Measurements from ENCODE around the gene CISH. TPM values are rescaled to one million over a fixed set of nuclear protein-coding genes. Genes with fewer than 3 reads are reported as not detected.

CISH gene
- total RNA-seq, 1 experiment from 2014 or later = 1.7 TPM

DNA sequence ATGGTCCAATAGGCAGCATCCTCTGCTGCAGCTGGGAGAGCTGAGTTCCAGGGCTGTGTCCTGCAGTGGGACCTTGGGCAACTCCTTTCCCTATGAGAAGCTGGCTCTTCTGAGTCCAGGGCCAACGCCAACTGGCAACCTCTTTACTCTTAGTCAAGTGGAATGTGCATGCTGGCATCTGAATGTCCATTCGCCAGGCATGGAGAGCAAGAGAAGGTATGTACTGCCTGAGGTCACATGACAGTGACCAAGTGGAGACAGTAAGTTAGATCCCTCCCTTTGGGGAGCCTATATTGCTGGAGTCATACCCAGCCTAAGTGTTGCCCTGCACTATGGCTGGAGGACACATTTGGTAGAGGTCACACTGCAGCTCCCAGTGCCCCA, 30.1 kb downstream of the CISH start:
- TF ChIP-seq, protein P1, sequence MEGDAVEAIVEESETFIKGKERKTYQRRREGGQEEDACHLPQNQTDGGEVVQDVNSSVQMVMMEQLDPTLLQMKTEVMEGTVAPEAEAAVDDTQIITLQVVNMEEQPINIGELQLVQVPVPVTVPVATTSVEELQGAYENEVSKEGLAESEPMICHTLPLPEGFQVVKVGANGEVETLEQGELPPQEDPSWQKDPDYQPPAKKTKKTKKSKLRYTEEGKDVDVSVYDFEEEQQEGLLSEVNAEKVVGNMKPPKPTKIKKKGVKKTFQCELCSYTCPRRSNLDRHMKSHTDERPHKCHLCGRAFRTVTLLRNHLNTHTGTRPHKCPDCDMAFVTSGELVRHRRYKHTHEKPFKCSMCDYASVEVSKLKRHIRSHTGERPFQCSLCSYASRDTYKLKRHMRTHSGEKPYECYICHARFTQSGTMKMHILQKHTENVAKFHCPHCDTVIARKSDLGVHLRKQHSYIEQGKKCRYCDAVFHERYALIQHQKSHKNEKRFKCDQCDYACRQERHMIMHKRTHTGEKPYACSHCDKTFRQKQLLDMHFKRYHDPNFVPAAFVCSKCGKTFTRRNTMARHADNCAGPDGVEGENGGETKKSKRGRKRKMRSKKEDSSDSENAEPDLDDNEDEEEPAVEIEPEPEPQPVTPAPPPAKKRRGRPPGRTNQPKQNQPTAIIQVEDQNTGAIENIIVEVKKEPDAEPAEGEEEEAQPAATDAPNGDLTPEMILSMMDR (conservative IDR thresholded peaks at IDR 0.05) = no peak
- Histone ChIP-seq H3K56ac (ENCODE audit: insufficient read length, low read depth, low read length) (no peak overlapping the region), H3K27ac (ENCODE audit: insufficient read length, low read depth, low read length) (no peak overlapping the region), H3K9ac (ENCODE audit: extremely low read depth, insufficient read length, low read length) (no peak overlapping the region), H4K5ac (ENCODE audit: insufficient read length, low read depth, low read length) (no peak overlapping the region), H2BK5ac (ENCODE audit: insufficient read length, low read length) (no peak overlapping the region), H3K79me1 (ENCODE audit: insufficient read depth, low read depth, low read length, poor library complexity, severe bottlenecking) (no peaks in the 10 kb centered on the region), H3K18ac (ENCODE audit: insufficient read length, low read depth, low read length) (no peak overlapping the region), H3K27me3 (ENCODE audit: insufficient read depth, low read length) (no peaks in the 10 kb centered on the region), H3K14ac (ENCODE audit: insufficient read depth, low read length) (no peak overlapping the region), H2AK5ac (ENCODE audit: insufficient read length, low read length) (no peak overlapping the region), H4K8ac (replicated peaks; ENCODE audit: insufficient read length, low read depth, low read length) (no peak overlapping the region), H4K20me1 (ENCODE audit: control insufficient read depth, insufficient read depth, insufficient read length) (no peaks in the 10 kb centered on the region), H2AFZ (ENCODE audit: low read length) (no peak overlapping the region), H2BK12ac (ENCODE audit: insufficient read length, low read depth, low read length) (no peak overlapping the region), H3K79me2 (ENCODE audit: insufficient read depth, low read length) (no peaks in the 10 kb centered on the region), H3K4me1 (ENCODE audit: insufficient read depth, low read length) (no peaks in the 10 kb centered on the region), H2BK15ac (ENCODE audit: low read depth, low read length) (no peak overlapping the region), H3K9me3 (ENCODE audit: control insufficient read depth, low read depth, low read length) (no peaks in the 10 kb centered on the region), H3K23ac (ENCODE audit: insufficient read length, low read depth, low read length) (no peak overlapping the region), H3K4me2 (ENCODE audit: insufficient read depth, insufficient read length, low read length) (no peak overlapping the region), H2BK120ac (ENCODE audit: low read depth, low read length, poor library complexity, severe bottlenecking) (no peak overlapping the region), H3T11ph (ENCODE audit: low read length) (no peak overlapping the region), H3K23me2 (ENCODE audit: insufficient read length, low read depth, low read length, poor library complexity, severe bottlenecking) (no peaks in the 10 kb centered on the region), H3K4ac (ENCODE audit: low read depth, low read length) (no peak overlapping the region), H4K91ac (ENCODE audit: insufficient read length, low read depth, low read length) (no peak overlapping the region), H2BK20ac (ENCODE audit: low read depth, low read length, poor library complexity, severe bottlenecking) (no peak overlapping the region)
- DNase-seq = no peak
- WGBS (ENCODE audit: extremely low coverage, insufficient read length, low lambda C conversion rate) = no CpG with 5 or more reads among the region's 2 CpGs
- Mint-ChIP-seq H3K4me1 (peaks cover 0 to 3% of the 10 kb centered on the region in 2 experiments; a peak in 2 of 4 replicates), H3K27me3 (ENCODE audit: low read depth) (no peaks in the 10 kb centered on the region), H3K9me3 (no peaks in the 10 kb centered on the region), H3K36me3 (ENCODE audit: insufficient read depth in 1 of 3, low read depth in 3 of 3) (peaks cover 0 to 11% (median 4%) of the 10 kb centered on the region in 3 experiments; a peak in 4 of 7 replicates), H3K4me3 (no peak overlapping the region), H3K27ac (no peak overlapping the region)

All from H9 (cell line).